ENCODE data around the gene PHETA1. TPM values are rescaled to one million over a fixed set of nuclear protein-coding genes. Genes with fewer than 3 reads are reported as not detected.

Gene PHETA1
- total and polyA plus RNA-seq, 2 donors (not counting 3 experiments of a cell fraction or from before 2014, with no cell fraction given), result 10.6 to 20.0 TPM

DNA sequence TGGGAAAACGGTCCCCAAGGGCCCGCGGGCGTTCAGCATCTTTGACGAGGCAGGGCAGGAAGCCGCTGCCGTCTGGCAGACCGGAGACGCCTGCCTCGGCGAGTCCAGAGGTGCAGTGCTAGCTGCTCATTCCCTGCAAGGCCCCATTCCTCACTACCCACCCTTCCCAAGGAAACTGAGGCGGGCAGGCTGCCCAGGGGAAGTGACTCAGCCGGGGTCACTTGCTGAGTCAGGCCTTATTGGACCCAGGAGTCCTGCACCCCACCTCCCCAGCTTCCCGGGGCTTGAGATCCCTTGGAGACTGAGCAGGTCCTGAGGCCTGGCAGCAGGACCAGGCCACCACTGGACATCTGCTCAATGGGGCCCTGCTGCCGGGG lies 40.5 kb upstream of the PHETA1 start:
- H3K27me3 ChIP-seq (ENCODE audit: control insufficient read depth in 2 of 2, insufficient read depth in 2 of 2, low read length in 2 of 2), result no peaks in the 10 kb centered on the region
- ChIA-PET POLR2A (interaction anchor here (1.0 to 1.6 kb wide), 2 partner anchors 13 to 43 kb away, joined by 3 read pairs; no protein-coding TSS in a partner anchor), CTCF (interaction anchor here (1.0 to 7.7 kb wide), 7 partner anchors 11 to 41 kb away, joined by 3 to 101 read pairs (median 5); no protein-coding TSS in a partner anchor)
- H4K20me1 ChIP-seq (replicated peaks; ENCODE audit: control insufficient read depth, extremely low read depth, insufficient read depth, low read length), result peaks cover 3% of the 10 kb centered on the region
- H3K9me3 ChIP-seq (replicated peaks; ENCODE audit: control insufficient read depth, insufficient read depth, low read length), result no peaks in the 10 kb centered on the region
- intact Hi-C loops (cut with micrococcal nuclease) (loop anchor here (1.0 to 5.0 kb wide), 3 partner anchors 25 to 188 kb away; partner anchors contain the start of gene ATXN2), dilution Hi-C loops (cut with MboI; ENCODE audit: extremely low pct_ligation_motif_present, low sequenced_read_pairs) (no loop called here)
- H3K4me1 ChIP-seq (ENCODE audit: control insufficient read depth, extremely low read depth, insufficient read depth, low read length), result peaks cover 77% of the 10 kb centered on the region
- peak overlapping the region; percentile 87 for H3K27ac ChIP-seq (ENCODE audit: insufficient read depth, low read depth, low read length)
- H3K4me2 ChIP-seq (ENCODE audit: insufficient read depth, low read length), result peak overlapping the region; percentile 96
- no peak overlapping the region for H2AFZ ChIP-seq (ENCODE audit: low read depth, low read length)
- peak overlapping the region; percentile 5 to 91 (median 83) for H3K4me3 ChIP-seq (replicated peaks in 1 of 3; ENCODE audit: insufficient read depth in 1 of 3, low read depth in 1 of 3, low read length in 3 of 3)
- FAIRE-seq, result peak; percentile 89
- no peak for TF ChIP-seq EZH2 (IDR thresholded peaks at IDR 0.05; ENCODE audit: borderline replicate concordance, low read depth, low read length, severe bottlenecking)
- no peak for TF ChIP-seq MYC (IDR thresholded peaks at IDR 0.05; ENCODE audit: low read depth, low read length)
- TF ChIP-seq, protein P1, sequence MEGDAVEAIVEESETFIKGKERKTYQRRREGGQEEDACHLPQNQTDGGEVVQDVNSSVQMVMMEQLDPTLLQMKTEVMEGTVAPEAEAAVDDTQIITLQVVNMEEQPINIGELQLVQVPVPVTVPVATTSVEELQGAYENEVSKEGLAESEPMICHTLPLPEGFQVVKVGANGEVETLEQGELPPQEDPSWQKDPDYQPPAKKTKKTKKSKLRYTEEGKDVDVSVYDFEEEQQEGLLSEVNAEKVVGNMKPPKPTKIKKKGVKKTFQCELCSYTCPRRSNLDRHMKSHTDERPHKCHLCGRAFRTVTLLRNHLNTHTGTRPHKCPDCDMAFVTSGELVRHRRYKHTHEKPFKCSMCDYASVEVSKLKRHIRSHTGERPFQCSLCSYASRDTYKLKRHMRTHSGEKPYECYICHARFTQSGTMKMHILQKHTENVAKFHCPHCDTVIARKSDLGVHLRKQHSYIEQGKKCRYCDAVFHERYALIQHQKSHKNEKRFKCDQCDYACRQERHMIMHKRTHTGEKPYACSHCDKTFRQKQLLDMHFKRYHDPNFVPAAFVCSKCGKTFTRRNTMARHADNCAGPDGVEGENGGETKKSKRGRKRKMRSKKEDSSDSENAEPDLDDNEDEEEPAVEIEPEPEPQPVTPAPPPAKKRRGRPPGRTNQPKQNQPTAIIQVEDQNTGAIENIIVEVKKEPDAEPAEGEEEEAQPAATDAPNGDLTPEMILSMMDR (IDR thresholded peaks at IDR 0.05; ENCODE audit: extremely low read depth in 1 of 2, insufficient read depth in 1 of 2, low read depth in 1 of 2, low read length in 2 of 2), result no peak
- TF ChIP-seq, protein P2, sequence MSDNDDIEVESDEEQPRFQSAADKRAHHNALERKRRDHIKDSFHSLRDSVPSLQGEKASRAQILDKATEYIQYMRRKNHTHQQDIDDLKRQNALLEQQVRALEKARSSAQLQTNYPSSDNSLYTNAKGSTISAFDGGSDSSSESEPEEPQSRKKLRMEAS (IDR thresholded peaks at IDR 0.05; ENCODE audit: insufficient read depth, insufficient read length), result no peak
- no peak for TF ChIP-seq POLR2A (IDR thresholded peaks at IDR 0.05; ENCODE audit: low read depth, low read length)
- no peak for TF ChIP-seq POLR2AphosphoS5 (IDR thresholded peaks at IDR 0.05; ENCODE audit: insufficient read depth, low read depth, low read length)
- no peak for TF ChIP-seq GATA2 (IDR thresholded peaks at IDR 0.05; ENCODE audit: insufficient read depth, insufficient read length, low read depth, low read length)
- peak; percentile 36 for TF ChIP-seq JUN (IDR thresholded peaks at IDR 0.05; ENCODE audit: borderline replicate concordance, insufficient read depth, insufficient read length, low read depth)
- peak; percentile 66 for TF ChIP-seq FOS (IDR thresholded peaks at IDR 0.05; ENCODE audit: borderline replicate concordance, insufficient read depth, low read length)
- no peaks in the 10 kb centered on the region for H3K36me3 ChIP-seq (ENCODE audit: control insufficient read depth in 2 of 2, extremely low read depth in 1 of 2, insufficient read depth in 2 of 2, low read length in 2 of 2)
- BruUV-seq (replicated peaks), result no TSS peak
- no peaks in the 10 kb centered on the region for H3K9me1 ChIP-seq (replicated peaks; ENCODE audit: control insufficient read depth, extremely low read depth, insufficient read depth, low read length)
- peak; percentile 75 for DNase-seq (ENCODE audit: low read depth, low spot score)
- peaks cover 85% of the 10 kb centered on the region for H3K79me2 ChIP-seq (ENCODE audit: control insufficient read depth, insufficient read depth, low read length)
- peak overlapping the region; percentile 95 for H3K9ac ChIP-seq (replicated peaks; ENCODE audit: extremely low read depth, insufficient read depth, low read length)

Measured in endothelial cell of umbilical vein (primary cell).